GM15510 (cell line): ENCODE results near the gene VSIR.

Experiments used
- POLR2A ChIP-seq: IDR thresholded peaks from 3 replicates; pipeline ENCODE4 v1.6.1; 2011; ENCODE audit warnings: borderline replicate concordance; ENCODE audit not compliant: insufficient read length; ENCODE audit errors: extremely low read depth

The VSIR gene

GRCh38 chr10:71744897-71745663, 28.2 kb downstream of the VSIR start:
- TF ChIP-seq POLR2A, result no peak

GRCh38 chr10:71743866-71744265, 29.5 kb downstream of the VSIR start:
- no peak for TF ChIP-seq POLR2A

GRCh38 chr10:71743089-71743838, 30.1 kb downstream of the VSIR start:
- no peak for TF ChIP-seq POLR2A

GRCh38 chr10:71742301-71743088, 30.8 kb downstream of the VSIR start:
- no peak for TF ChIP-seq POLR2A

GRCh38 chr10:71741671-71742070, 31.6 kb downstream of the VSIR start:
- TF ChIP-seq POLR2A, result no peak

- TF ChIP-seq POLR2A, result no peak
Observed at GRCh38 chr10:71741029-71741428, 32.3 kb downstream of the VSIR start.

GRCh38 chr10:71740069-71740653, 33.2 kb downstream of the VSIR start:
- no peak for TF ChIP-seq POLR2A

GRCh38 chr10:71739358-71739900, 33.9 kb downstream of the VSIR start:
- TF ChIP-seq POLR2A, result no peak

- no peak for TF ChIP-seq POLR2A
Observed at GRCh38 chr10:71737834-71738197, 35.5 kb downstream of the VSIR start.

- no peak for TF ChIP-seq POLR2A
Observed at GRCh38 chr10:71737001-71737833, 36.1 kb downstream of the VSIR start.

GRCh38 chr10:71736570-71736952, 36.8 kb downstream of the VSIR start:
- TF ChIP-seq POLR2A, result no peak

GRCh38 chr10:71735709-71736569, 37.4 kb downstream of the VSIR start:
- TF ChIP-seq POLR2A, result no peak

GRCh38 chr10:71734797-71735196, 38.5 kb downstream of the VSIR start:
- TF ChIP-seq POLR2A, result no peak

- TF ChIP-seq POLR2A, result no peak
Observed at GRCh38 chr10:71731791-71732190, 41.5 kb downstream of the VSIR start.

GRCh38 chr10:71729161-71729636, 44.1 kb downstream of the VSIR start:
- TF ChIP-seq POLR2A, result no peak
